ENCODE results near the gene APLP1.

The APLP1 gene

DNA sequence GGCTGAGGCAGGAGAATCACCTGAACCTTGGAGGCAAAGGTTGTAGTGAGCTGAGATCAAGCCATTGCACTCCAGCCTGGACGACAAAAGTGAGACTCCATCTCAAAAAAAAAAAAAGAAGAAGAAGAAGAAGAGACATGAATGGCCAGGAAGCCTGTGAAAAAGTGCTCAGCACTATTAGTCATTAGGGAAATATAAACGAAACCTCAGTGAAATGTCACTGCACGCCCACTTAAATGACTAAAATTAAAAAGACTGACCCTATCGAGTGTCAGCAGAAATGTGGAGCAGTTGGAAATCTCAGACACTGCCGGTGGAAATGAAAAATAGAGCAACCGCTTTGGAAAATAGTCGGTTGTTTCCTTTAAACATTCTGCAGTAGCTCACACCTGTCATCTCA is 45.2 kb downstream of the APLP1 start:
- DNase-seq (ENCODE audit: low read depth) = no peak
- H3K4me3 ChIP-seq (replicated peaks; ENCODE audit: low read depth, low read length) = no peak overlapping the region
- TF ChIP-seq, protein P1, sequence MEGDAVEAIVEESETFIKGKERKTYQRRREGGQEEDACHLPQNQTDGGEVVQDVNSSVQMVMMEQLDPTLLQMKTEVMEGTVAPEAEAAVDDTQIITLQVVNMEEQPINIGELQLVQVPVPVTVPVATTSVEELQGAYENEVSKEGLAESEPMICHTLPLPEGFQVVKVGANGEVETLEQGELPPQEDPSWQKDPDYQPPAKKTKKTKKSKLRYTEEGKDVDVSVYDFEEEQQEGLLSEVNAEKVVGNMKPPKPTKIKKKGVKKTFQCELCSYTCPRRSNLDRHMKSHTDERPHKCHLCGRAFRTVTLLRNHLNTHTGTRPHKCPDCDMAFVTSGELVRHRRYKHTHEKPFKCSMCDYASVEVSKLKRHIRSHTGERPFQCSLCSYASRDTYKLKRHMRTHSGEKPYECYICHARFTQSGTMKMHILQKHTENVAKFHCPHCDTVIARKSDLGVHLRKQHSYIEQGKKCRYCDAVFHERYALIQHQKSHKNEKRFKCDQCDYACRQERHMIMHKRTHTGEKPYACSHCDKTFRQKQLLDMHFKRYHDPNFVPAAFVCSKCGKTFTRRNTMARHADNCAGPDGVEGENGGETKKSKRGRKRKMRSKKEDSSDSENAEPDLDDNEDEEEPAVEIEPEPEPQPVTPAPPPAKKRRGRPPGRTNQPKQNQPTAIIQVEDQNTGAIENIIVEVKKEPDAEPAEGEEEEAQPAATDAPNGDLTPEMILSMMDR (IDR thresholded peaks at IDR 0.05; ENCODE audit: low read length, missing control alignments) = no peak

DNA sequence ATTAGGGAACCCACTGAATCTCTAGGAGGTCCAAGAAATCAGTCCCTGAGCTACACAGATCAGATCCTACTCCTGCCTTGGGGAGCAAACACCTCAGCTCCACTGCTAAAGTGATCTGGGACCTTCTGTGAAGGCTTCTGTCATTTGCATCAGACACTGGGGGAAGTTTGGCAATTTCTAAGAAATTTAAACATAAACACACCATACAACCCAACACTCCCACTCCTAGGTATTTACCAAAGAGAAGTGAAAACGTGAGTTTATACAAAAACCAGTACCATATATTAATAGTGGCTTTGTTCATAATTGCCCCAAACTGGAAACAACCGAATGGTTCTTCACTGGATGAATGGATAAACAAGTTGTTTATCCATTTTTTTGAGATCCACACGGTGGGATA is 47.1 kb downstream of the APLP1 start:
- TF ChIP-seq, protein P1 (IDR thresholded peaks at IDR 0.05; ENCODE audit: low read length, missing control alignments) = no peak
- no peak for DNase-seq (ENCODE audit: low read depth)
- H3K4me3 ChIP-seq (replicated peaks; ENCODE audit: low read depth, low read length) = no peak overlapping the region

DNA sequence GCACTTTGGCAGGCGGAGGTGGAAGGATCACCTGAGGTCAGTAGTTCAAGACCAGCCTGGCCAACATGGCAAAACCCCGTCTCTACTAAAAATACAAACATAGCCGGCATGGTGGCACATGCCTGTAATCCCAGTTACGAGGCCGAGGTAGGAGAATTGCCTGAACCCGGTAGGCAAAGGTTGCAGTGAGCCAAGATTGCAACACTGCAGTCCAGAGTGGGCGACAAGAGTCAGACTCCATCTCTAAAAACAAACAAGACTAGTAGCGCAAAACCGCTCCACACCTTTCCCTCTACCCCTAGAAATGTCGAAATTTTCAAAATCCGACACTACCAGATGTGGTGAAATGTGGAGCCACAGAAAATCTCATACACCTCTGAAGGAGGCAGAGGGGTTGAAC is 50.9 kb downstream of the APLP1 start:
- TF ChIP-seq, protein P1 (IDR thresholded peaks at IDR 0.05; ENCODE audit: low read length, missing control alignments) = no peak
- DNase-seq (ENCODE audit: low read depth) = no peak
- no peak overlapping the region for H3K4me3 ChIP-seq (replicated peaks; ENCODE audit: low read depth, low read length)

DNA sequence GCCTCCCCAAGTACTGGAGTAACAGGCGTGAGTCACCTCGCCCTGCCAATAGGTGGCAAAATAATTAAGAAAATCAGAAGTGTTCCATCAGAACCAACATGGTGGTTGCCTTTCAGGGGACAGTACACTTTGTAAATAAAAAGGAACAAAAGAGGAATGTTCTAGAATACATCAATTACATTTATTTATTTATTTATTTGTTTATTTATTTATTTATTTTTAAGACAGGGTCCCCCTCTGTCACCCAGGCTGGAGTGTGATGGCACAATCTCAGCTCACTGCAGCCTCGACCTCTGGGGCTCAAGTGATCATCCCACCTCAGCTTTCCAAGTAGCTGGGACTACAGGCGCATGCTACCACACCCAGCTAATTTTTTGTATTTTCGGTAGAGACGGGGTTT is 52.6 kb downstream of the APLP1 start:
- no peak for DNase-seq (ENCODE audit: low read depth)
- H3K4me3 ChIP-seq (replicated peaks; ENCODE audit: low read depth, low read length) = no peak overlapping the region
- TF ChIP-seq, protein P1 (IDR thresholded peaks at IDR 0.05; ENCODE audit: low read length, missing control alignments) = no peak

DNA sequence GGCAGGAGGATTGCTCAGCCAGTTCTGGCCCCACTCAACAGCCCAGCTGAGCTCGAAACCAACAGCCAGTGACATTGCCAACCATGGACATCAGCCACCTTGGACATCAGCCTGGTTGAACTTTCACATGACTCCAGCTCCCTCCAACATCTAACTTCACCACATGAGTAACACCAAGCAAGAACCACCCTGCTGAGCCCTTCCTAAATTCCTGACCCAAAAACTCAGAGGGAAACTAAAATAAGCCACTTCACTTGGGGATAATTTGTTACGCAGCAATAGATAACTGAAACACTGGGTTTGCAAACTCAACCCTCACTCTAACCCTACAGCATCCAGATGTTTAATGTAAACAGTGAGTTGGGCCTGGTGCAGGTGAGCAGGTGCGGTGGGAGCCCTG is 57.1 kb downstream of the APLP1 start:
- DNase-seq (ENCODE audit: low read depth) = no peak
- TF ChIP-seq, protein P1 (IDR thresholded peaks at IDR 0.05; ENCODE audit: low read length, missing control alignments) = no peak
- no peak overlapping the region for H3K4me3 ChIP-seq (replicated peaks; ENCODE audit: low read depth, low read length)

DNA sequence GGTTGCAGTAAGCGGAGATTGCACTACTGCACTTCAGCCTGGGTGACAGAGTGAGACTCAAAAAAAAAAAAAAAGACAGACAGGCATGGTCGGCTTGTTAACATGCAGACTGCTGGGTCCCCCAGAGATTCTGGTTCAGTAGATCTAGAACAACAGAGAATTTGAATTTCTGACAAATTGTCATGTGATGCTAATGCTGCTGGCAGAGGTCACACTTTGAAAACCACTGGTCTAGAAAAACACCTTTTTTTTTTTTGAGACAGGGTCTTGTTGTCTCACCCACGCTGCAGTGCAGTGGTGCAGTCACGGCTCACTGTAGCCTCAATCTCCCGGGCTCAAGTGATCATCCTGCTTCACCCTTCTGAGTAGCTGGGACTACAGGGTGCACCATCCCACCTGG is 60.1 kb downstream of the APLP1 start:
- TF ChIP-seq, protein P1 (IDR thresholded peaks at IDR 0.05; ENCODE audit: low read length, missing control alignments) = no peak
- no peak overlapping the region for H3K4me3 ChIP-seq (replicated peaks; ENCODE audit: low read depth, low read length)
- no peak for DNase-seq (ENCODE audit: low read depth)
